Neural progenitor cell (in vitro differentiated cells): ENCODE results near the gene FGD6. TPM values are rescaled to one million over a fixed set of nuclear protein-coding genes. Genes with fewer than 3 reads are reported as not detected.
A peak's percentile ranks its signal among the peaks of the same experiment; 100 is the strongest.

ENCODE experiments used
- DNase-seq: peaks from one replicate; pipeline ENCODE4 v3.0.0-alpha.2; 2016; ENCODE audit warnings: low spot score
- H2AFZ ChIP-seq: fragments of 200-600 bp; sonication (generic); replicated peaks from 2 replicates; pipeline ENCODE4 v1.6.1; 2016; ENCODE audit warnings: antibody characterized with exemption
- H3F3A ChIP-seq: fragments of 200-600 bp; sonication (generic); 2 replicates; pipeline ENCODE4 v1.6.1; 2016; ENCODE audit warnings: antibody characterized with exemption, low read depth
- H3K27ac ChIP-seq: fragments of 200-600 bp; sonication (generic); 2 replicates; pipeline ENCODE4 v1.5.1; 2016; ENCODE audit warnings: mild to moderate bottlenecking
- H3K27me3 ChIP-seq: fragments of 200-600 bp; sonication (generic); 2 replicates; pipeline ENCODE4 v1.6.1; 2016; ENCODE audit warnings: mild to moderate bottlenecking, moderate library complexity
- H3K36me3 ChIP-seq: fragments of 200-600 bp; sonication (generic); 2 replicates; pipeline ENCODE4 v1.5.1; 2016
- H3K4me1 ChIP-seq: fragments of 200-600 bp; sonication (generic); 2 replicates; pipeline ENCODE4 v1.6.1; 2016; ENCODE audit warnings: mixed run types
- H3K4me2 ChIP-seq: fragments of 200-600 bp; sonication (generic); 2 replicates; pipeline ENCODE4 v1.6.1; 2016
- H3K4me3 ChIP-seq: fragments of 200-600 bp; sonication (generic); 2 replicates; pipeline ENCODE4 v1.5.1; 2016
- H3K79me2 ChIP-seq: fragments of 200-600 bp; sonication (generic); 2 replicates; pipeline ENCODE4 v1.6.1; 2016; ENCODE audit warnings: low read depth
- H3K9ac ChIP-seq: fragments of 200-600 bp; sonication (generic); 2 replicates; pipeline ENCODE4 v1.6.1; 2016
- H3K9me3 ChIP-seq: fragments of 200-600 bp; sonication (generic); 2 replicates; pipeline ENCODE4 v1.5.1; 2016; ENCODE audit warnings: low read depth
- H4K20me1 ChIP-seq: fragments of 200-600 bp; sonication (generic); 2 replicates; pipeline ENCODE4 v1.6.1; 2016; ENCODE audit warnings: low read depth
- H3K27ac Mint-ChIP-seq: 3 replicates; pipeline ENCODE4 v1.8.0; 2021; ENCODE audit warnings: mixed read lengths
- H3K27me3 Mint-ChIP-seq: 2 replicates; pipeline ENCODE4 v1.8.0; 2022; ENCODE audit warnings: low read depth, mild to moderate bottlenecking, inconsistent platforms, moderate library complexity, mixed read lengths; ENCODE audit not compliant: insufficient read depth
- H3K36me3 Mint-ChIP-seq: 3 replicates; pipeline ENCODE4 v1.8.0; 2021; ENCODE audit warnings: mixed read lengths
- H3K4me1 Mint-ChIP-seq: 3 replicates; pipeline ENCODE4 v1.8.0; 2021; ENCODE audit warnings: mixed read lengths
- H3K4me3 Mint-ChIP-seq: 3 replicates; pipeline ENCODE4 v1.8.0; 2021; ENCODE audit warnings: mild to moderate bottlenecking, moderate library complexity, mixed read lengths
- H3K9me3 Mint-ChIP-seq: 3 replicates; pipeline ENCODE4 v1.8.0; 2020; ENCODE audit warnings: mixed read lengths
- EZH2 ChIP-seq: fragments of 200-600 bp; sonication (generic); IDR thresholded peaks from 2 replicates; pipeline ENCODE4 v1.6.1; 2017; ENCODE audit warnings: antibody characterized with exemption, mild to moderate bottlenecking, moderate library complexity
- EZH2phosphoT487 ChIP-seq: fragments of 200-600 bp; sonication (generic); IDR thresholded peaks from 2 replicates; pipeline ENCODE4 v1.6.1; 2017; ENCODE audit warnings: antibody characterized with exemption
- total RNA-seq: library from RNA; depleted of rRNA; stranded (reverse); fragments of >200 nt; gene quantifications from 2 replicates; pipeline ENCODE4 v1.2.3, GENCODE V29; 2015; ENCODE audit warnings: low replicate concordance
- TF ChIP-seq, protein P1 (sequence below): fragments of 200-600 bp; sonication (generic); IDR thresholded peaks from 2 replicates; pipeline ENCODE4 v1.5.1; 2017; ENCODE audit warnings: antibody characterized with exemption, mild to moderate bottlenecking

FGD6 gene
- total RNA-seq, 1 donor from 2014 or later: 32.0 TPM

DNA sequence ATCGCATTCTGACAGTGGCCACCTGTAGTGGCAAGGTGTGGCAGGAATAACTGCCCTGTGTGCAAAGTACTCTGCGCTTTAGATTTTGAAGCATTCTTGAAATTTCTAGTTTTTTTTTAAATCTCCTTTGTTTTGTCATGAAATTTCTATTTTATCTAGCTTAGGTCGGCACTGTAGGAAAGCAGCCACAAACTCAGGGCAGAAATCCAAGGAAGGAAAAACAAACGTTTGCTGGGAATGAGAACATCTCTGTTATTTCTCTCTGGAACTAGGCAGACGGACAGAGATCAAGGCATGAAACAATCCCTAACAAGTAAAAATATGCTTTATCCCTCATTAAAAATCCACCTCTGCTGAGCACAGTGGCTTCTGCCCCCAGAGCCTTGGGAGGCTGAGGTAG lies 142.5 kb downstream of the FGD6 start:
- peaks cover 6% of the 10 kb centered on the region for H3K4me1 ChIP-seq
- no peak overlapping the region for H3K4me2 ChIP-seq
- H3K27me3 ChIP-seq: no peaks in the 10 kb centered on the region
- peak overlapping the region; percentile 12 for H3K4me3 Mint-ChIP-seq
- H3K36me3 Mint-ChIP-seq: peaks cover 5% of the 10 kb centered on the region
- no peaks in the 10 kb centered on the region for H3K9me3 Mint-ChIP-seq
- no peak overlapping the region for H3K27ac Mint-ChIP-seq
- H3K4me3 ChIP-seq: no peak overlapping the region
- H3K79me2 ChIP-seq: peaks cover 31% of the 10 kb centered on the region
- H2AFZ ChIP-seq: no peak overlapping the region
- no peak for DNase-seq
- no peaks in the 10 kb centered on the region for H3K9me3 ChIP-seq
- peaks cover 16% of the 10 kb centered on the region for H3F3A ChIP-seq
- TF ChIP-seq, protein P1, sequence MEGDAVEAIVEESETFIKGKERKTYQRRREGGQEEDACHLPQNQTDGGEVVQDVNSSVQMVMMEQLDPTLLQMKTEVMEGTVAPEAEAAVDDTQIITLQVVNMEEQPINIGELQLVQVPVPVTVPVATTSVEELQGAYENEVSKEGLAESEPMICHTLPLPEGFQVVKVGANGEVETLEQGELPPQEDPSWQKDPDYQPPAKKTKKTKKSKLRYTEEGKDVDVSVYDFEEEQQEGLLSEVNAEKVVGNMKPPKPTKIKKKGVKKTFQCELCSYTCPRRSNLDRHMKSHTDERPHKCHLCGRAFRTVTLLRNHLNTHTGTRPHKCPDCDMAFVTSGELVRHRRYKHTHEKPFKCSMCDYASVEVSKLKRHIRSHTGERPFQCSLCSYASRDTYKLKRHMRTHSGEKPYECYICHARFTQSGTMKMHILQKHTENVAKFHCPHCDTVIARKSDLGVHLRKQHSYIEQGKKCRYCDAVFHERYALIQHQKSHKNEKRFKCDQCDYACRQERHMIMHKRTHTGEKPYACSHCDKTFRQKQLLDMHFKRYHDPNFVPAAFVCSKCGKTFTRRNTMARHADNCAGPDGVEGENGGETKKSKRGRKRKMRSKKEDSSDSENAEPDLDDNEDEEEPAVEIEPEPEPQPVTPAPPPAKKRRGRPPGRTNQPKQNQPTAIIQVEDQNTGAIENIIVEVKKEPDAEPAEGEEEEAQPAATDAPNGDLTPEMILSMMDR: no peak
- TF ChIP-seq EZH2 (no peak), EZH2phosphoT487 (no peak)
- no peak overlapping the region for H3K9ac ChIP-seq
- H3K27me3 Mint-ChIP-seq: peaks cover 3% of the 10 kb centered on the region
- H3K27ac ChIP-seq: no peak overlapping the region
- H3K36me3 ChIP-seq: no peaks in the 10 kb centered on the region
- peaks cover 20% of the 10 kb centered on the region for H4K20me1 ChIP-seq
- peaks cover 15% of the 10 kb centered on the region for H3K4me1 Mint-ChIP-seq

DNA sequence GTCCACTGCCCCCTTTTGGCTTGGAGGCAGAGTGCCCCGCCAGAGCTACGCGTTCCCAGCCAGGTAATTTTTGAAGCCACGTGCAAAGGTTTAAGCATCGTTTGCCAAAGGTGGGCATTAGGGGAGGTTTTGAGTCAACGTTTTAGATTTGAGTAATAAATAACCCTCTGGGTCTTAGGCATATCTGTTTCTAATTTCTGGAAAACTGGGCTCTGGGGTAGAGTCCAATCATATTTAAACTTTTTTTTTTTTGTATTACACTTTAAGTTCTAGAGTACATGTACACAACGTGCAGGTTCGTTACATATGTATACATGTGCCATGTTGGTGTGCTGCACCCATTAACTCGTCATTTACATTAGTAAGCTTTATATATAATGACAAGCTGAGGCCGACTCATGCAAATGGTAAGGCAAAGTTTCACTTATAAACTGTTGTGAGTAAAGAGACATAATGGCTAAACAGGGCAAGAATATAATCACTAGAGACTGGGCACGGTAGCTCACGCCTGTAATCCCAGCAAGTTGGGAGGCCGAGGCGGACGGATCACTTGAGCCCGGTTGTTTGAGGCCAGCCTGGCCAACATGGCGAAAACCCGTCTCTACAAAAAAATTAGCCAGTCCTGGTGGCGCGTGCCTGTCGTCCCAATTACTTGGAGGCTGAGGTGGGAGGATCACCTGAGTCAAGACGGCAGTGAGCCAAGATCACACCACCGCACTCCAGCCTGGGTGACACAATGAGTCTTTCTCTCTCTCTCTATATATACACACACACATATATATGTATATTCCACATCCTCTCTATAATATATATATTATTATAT lies 143.4 kb downstream of the FGD6 start:
- Histone ChIP-seq H3K27ac (no peak overlapping the region), H3K4me1 (peaks cover 6% of the 10 kb centered on the region), H4K20me1 (peaks cover 29% of the 10 kb centered on the region), H3F3A (peaks cover 16% of the 10 kb centered on the region), H3K4me3 (peak overlapping the region; percentile 74), H3K9ac (no peak overlapping the region), H3K36me3 (no peaks in the 10 kb centered on the region), H3K79me2 (peaks cover 40% of the 10 kb centered on the region), H3K9me3 (no peaks in the 10 kb centered on the region), H3K4me2 (peak overlapping the region; percentile 16), H2AFZ (no peak overlapping the region), H3K27me3 (no peaks in the 10 kb centered on the region)
- H3K27me3 Mint-ChIP-seq: peaks cover 3% of the 10 kb centered on the region
- H3K4me3 Mint-ChIP-seq: peak overlapping the region; percentile 97
- peak overlapping the region; percentile 97 for H3K27ac Mint-ChIP-seq
- H3K4me1 Mint-ChIP-seq: peaks cover 17% of the 10 kb centered on the region
- no peak for DNase-seq
- no peaks in the 10 kb centered on the region for H3K9me3 Mint-ChIP-seq
- no peak for TF ChIP-seq EZH2
- TF ChIP-seq, protein P1: peak; percentile 81
- H3K36me3 Mint-ChIP-seq: peaks cover 10% of the 10 kb centered on the region

DNA sequence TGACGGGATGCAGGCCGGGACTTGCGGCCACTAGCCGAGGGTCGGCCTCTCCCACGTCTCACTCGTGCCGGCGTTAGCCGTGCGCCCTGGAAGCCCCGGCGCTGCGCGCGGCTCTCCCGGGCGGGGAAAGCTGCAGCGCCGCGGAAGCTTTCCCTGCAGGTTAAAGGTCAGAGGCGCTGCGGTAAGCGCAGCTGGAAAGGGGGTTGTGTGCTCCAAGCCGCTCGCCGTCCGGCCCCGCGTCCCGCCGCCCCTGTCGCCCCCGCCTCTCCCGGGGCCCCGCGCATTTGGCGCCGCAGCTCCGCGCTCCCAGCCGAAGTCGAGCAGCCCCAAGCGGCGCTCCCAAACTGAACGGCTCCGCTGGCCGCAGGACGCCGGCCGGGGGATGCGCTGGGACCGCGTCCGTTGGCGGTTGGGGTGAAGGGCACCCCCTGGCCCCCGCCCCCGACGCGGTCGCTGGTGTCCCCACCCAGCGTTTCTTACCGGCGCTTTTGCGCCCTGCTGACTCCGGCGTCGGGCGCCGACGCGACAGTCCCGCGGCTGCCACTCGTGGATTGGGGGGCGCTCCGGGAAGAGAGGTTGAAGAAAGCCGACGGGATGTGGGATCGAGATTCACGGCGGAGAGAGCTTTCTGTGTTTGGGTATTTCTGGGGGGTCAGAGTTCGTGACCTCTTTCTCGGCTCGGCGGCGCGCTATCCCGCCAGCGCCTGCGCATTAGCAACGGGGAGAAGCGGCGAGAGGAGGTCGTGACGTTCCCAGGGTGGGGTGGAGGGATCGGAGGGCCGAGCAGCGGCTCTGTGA lies 144.2 kb downstream of the FGD6 start, which contains the start of gene NR2C1:
Gene NR2C1, minus strand, starts transcription at position 719 of the 798 bp plus-strand sequence. CDS start 6,234 bp downstream, outside the sequence.
- peak within 1 kb of the TSS; percentile 97 for H3K27ac Mint-ChIP-seq
- no peak for TF ChIP-seq EZH2
- no peak for TF ChIP-seq EZH2phosphoT487
- TF ChIP-seq, protein P1: no peak
- H3K4me3 ChIP-seq: peak within 1 kb of the TSS; percentile 74
- H3K9me3 Mint-ChIP-seq: no peaks in the 10 kb centered on the region
- H3K27me3 Mint-ChIP-seq: peaks cover 3% of the 10 kb centered on the region
- H3K27me3 ChIP-seq: no peaks in the 10 kb centered on the region
- no peaks in the 10 kb centered on the region for H3K9me3 ChIP-seq
- peaks cover 48% of the 10 kb centered on the region for H3K79me2 ChIP-seq
- peak within 1 kb of the TSS; percentile 91 for H3K27ac ChIP-seq
- peaks cover 11% of the 10 kb centered on the region for H3K36me3 Mint-ChIP-seq
- H3K36me3 ChIP-seq: no peaks in the 10 kb centered on the region
- H2AFZ ChIP-seq: peak within 1 kb of the TSS; percentile 83
- peak within 1 kb of the TSS; percentile 72 for H3K9ac ChIP-seq
- peaks cover 6% of the 10 kb centered on the region for H3K4me1 ChIP-seq
- peaks cover 17% of the 10 kb centered on the region for H3K4me1 Mint-ChIP-seq
- peak; percentile 98 for DNase-seq
- peaks cover 16% of the 10 kb centered on the region for H3F3A ChIP-seq
- peak within 1 kb of the TSS; percentile 97 for H3K4me3 Mint-ChIP-seq
- peaks cover 37% of the 10 kb centered on the region for H4K20me1 ChIP-seq
- H3K4me2 ChIP-seq: peak within 1 kb of the TSS; percentile 95
